Calu3 (cell line): ENCODE data around the gene ARL15. TPM values are rescaled to one million over a fixed set of nuclear protein-coding genes. Genes with fewer than 3 reads are reported as not detected.
"Not testable (repeated sequence)": the region's sequence is repeated elsewhere in the genome, so short reads cannot be mapped to it uniquely, and the experiment has no call there.

Experiments used
- BruUV-seq: library from RNA; stranded (reverse); fragments of 400-500 nt; replicated peaks from 2 replicates; lab custom pipeline; 2021; lab: Mats Ljungman, UMichigan
- CTCF ChIA-PET: fragments of 300-600 bp; sonication (Branson Sonifier 250); formaldehyde crosslinking; loops from one replicate; lab custom pipeline; 2022; ENCODE audit warnings: antibody characterized with exemption; lab: Charles Lee
- DNase-seq: peaks from one replicate; pipeline ENCODE4 v3.0.0; 2022
- H3K27ac Mint-ChIP-seq: one replicate; pipeline ENCODE4 v1.8.0; 2022; ENCODE audit warnings: mixed read lengths; ENCODE audit not compliant: unreplicated experiment
- H3K27me3 Mint-ChIP-seq: one replicate; pipeline ENCODE4 v1.8.0; 2022; ENCODE audit warnings: mixed read lengths; ENCODE audit not compliant: unreplicated experiment
- H3K36me3 Mint-ChIP-seq: one replicate; pipeline ENCODE4 v1.8.0; 2022; ENCODE audit warnings: mild to moderate bottlenecking, moderate library complexity, mixed read lengths; ENCODE audit not compliant: insufficient read depth, unreplicated experiment
- H3K4me1 Mint-ChIP-seq: one replicate; pipeline ENCODE4 v1.8.0; 2022; ENCODE audit warnings: mild to moderate bottlenecking, low read depth, mixed read lengths; ENCODE audit not compliant: unreplicated experiment
- H3K4me3 Mint-ChIP-seq: one replicate; pipeline ENCODE4 v1.8.0; 2022; ENCODE audit warnings: mild to moderate bottlenecking, low read depth, moderate library complexity, mixed read lengths; ENCODE audit not compliant: unreplicated experiment
- H3K9me3 Mint-ChIP-seq: one replicate; pipeline ENCODE4 v1.8.0; 2022; ENCODE audit warnings: low read depth, mixed read lengths; ENCODE audit not compliant: unreplicated experiment
- intact Hi-C: fragments of 100-400 bp; cut with micrococcal nuclease; formaldehyde crosslinking; loops from one replicate; pipeline ENCODE4 v1.10.0; 2022; ENCODE audit not compliant: unreplicated experiment
- total RNA-seq: library from RNA; stranded (reverse); gene quantifications from 2 replicates; pipeline ENCODE4 v1.2.3, GENCODE V29; 2022
- TF ChIP-seq, protein P1 (sequence below): fragments of 200-600 bp; IDR thresholded peaks from one replicate; pipeline ENCODE4 v1.8.0; 2022; ENCODE audit warnings: antibody characterized with exemption; ENCODE audit not compliant: unreplicated experiment

ARL15 gene
- total RNA-seq, 1 experiment from 2014 or later, result 15.1 TPM

DNA sequence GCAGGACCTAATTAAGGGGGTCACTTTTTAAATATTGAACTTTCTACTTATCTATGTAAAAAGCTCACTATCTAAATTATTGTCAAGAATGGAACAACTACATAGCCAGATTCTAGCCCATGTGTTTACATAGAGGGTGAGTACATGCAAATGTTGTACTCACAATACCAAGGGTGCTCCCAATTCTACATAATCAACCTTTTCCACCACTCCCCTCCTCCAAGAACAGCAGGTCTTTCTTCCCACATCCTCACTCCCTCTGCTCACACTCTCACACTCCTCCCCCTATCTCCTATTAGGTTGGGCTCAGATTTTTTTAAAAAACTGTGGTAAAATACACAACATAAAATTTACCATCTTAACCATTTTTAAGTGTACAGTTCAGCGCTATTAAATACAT, 325.4 kb downstream of the ARL15 start:
- CTCF ChIA-PET, result no interaction called here
- no TSS peak for BruUV-seq
- Mint-ChIP-seq H3K4me1 (no peaks in the 10 kb centered on the region), H3K9me3 (no peaks in the 10 kb centered on the region), H3K27ac (no peak overlapping the region), H3K4me3 (no peak overlapping the region), H3K36me3 (no peaks in the 10 kb centered on the region), H3K27me3 (no peaks in the 10 kb centered on the region)
- intact Hi-C loops, result no loop called here
- no peak for DNase-seq
- TF ChIP-seq, protein P1, sequence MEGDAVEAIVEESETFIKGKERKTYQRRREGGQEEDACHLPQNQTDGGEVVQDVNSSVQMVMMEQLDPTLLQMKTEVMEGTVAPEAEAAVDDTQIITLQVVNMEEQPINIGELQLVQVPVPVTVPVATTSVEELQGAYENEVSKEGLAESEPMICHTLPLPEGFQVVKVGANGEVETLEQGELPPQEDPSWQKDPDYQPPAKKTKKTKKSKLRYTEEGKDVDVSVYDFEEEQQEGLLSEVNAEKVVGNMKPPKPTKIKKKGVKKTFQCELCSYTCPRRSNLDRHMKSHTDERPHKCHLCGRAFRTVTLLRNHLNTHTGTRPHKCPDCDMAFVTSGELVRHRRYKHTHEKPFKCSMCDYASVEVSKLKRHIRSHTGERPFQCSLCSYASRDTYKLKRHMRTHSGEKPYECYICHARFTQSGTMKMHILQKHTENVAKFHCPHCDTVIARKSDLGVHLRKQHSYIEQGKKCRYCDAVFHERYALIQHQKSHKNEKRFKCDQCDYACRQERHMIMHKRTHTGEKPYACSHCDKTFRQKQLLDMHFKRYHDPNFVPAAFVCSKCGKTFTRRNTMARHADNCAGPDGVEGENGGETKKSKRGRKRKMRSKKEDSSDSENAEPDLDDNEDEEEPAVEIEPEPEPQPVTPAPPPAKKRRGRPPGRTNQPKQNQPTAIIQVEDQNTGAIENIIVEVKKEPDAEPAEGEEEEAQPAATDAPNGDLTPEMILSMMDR, result no peak

DNA sequence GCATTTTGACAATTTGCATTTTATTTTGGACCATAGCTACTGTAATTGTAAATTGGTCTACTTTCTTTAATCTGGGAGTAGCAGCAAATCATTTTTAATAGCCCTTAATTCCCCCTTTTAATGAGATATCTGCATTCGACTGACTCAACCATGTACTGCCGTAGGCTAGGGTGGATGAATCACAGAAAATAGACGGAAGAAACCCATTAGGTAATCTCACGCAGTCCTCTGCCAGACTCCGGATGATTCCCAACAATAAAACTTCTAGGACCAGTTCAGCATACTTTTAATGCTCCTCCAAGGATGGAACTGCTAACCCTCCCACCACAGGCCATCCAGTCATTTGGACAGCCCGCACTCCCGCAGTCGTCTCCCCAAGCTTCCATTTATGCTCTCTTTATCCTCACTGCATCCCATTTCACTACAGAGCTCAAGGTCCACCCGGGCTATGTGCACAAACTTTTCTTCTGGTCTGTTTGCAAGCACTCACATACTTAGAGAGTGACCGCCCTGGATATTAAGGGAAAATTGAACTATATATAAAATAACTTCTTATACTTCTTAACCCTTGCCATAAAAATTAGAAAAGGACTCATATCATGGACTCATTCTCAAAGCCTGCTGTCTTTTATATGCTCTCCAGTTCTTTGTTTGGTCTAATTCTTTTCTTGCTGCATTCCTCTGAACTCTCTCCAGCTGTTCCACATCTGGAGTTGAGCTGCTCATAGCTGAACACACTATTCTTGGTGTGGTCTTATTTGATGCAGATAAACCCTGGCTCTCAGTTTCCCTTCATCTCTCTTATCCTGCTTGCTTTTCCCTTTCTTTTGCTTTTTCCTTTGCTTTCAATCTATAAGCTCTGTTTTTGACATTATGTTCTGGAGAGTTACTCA, 326.6 kb downstream of the ARL15 start:
- Mint-ChIP-seq H3K27me3 (no peaks in the 10 kb centered on the region), H3K4me1 (no peaks in the 10 kb centered on the region), H3K36me3 (no peaks in the 10 kb centered on the region), H3K27ac (no peak overlapping the region), H3K9me3 (no peaks in the 10 kb centered on the region), H3K4me3 (no peak overlapping the region)
- intact Hi-C loops, result no loop called here
- no peak for DNase-seq
- CTCF ChIA-PET, result no interaction called here
- BruUV-seq, result no TSS peak
- TF ChIP-seq, protein P1, result no peak

DNA sequence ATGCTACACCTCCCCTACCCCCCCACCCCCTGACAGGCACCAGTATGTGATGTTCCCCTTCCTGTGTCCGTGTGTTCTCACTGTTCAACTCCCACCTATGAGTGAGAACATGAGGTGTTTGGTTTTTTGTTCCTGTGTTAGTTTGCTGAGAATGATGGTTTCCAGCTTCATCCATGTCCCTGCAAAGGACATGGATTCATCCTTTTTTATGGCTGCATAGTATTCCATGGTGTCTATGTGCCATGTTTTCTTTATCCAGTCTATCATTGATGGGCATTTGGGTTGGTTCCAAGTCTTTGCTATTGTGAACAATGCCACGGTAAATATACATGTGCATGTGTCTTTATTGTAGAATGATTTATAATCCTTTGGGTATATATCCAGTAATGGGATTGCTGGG, 328.1 kb downstream of the ARL15 start:
- BruUV-seq, H3K4me3 Mint-ChIP-seq, H3K27me3 Mint-ChIP-seq, H3K36me3 Mint-ChIP-seq, H3K4me1 Mint-ChIP-seq, H3K27ac Mint-ChIP-seq, CTCF ChIA-PET, intact Hi-C loops, H3K9me3 Mint-ChIP-seq, DNase-seq: not testable (repeated sequence)

DNA sequence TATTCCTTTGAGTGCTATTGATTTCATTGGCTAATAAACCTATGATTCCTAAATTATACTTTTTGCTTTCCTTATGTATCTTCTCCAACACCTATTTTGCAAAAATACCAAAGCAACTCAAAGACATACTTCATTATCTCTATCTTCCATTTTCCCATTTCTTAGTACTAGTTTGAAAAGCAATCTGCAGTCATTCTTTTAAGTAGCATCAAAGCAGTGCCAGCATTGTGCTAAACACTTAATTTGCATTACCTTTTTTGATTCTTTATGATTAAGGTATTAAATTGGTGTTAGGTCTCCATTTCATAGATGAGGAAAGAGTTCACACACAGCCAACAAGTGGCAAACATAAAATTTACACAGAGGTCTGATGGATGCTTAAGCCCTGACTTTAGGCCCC, 330.3 kb downstream of the ARL15 start:
- Mint-ChIP-seq H3K4me3 (no peak overlapping the region), H3K27me3 (no peaks in the 10 kb centered on the region), H3K9me3 (no peaks in the 10 kb centered on the region), H3K27ac (no peak overlapping the region), H3K36me3 (no peaks in the 10 kb centered on the region), H3K4me1 (no peaks in the 10 kb centered on the region)
- TF ChIP-seq, protein P1, result no peak
- intact Hi-C loops, result no loop called here
- CTCF ChIA-PET, result no interaction called here
- no peak for DNase-seq
- no TSS peak for BruUV-seq

DNA sequence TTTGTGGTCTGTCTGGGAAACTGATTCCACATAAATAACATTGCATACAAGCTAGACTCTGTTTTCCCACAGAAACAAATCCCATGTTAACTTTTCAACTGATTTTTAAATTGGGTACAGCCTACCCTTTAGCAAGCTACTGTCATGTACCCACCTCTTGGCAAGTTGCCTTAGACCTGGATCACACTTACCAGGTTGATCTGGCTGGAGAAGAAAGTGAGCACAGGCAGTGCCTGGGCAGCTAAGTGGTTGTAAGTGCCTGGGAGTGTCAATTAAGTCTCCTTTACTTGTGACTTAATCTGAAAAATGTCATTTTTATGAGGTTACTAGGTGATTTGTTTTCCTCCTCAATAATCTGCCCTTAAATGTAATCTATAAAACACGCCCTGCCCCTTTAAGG, 336.4 kb downstream of the ARL15 start:
- TF ChIP-seq, protein P1, result no peak
- DNase-seq, result no peak
- Mint-ChIP-seq H3K4me3 (no peak overlapping the region), H3K4me1 (no peaks in the 10 kb centered on the region), H3K27ac (no peak overlapping the region), H3K27me3 (no peaks in the 10 kb centered on the region), H3K9me3 (no peaks in the 10 kb centered on the region), H3K36me3 (no peaks in the 10 kb centered on the region)
- intact Hi-C loops, result no loop called here
- CTCF ChIA-PET, result no interaction called here
- no TSS peak for BruUV-seq
